GM18951 (cell line): Measurements from ENCODE around the gene DHRS3.

ENCODE experiments used
- POLR2A ChIP-seq: IDR thresholded peaks from 4 replicates; pipeline ENCODE4 v1.6.1; 2011; ENCODE audit warnings: mild to moderate bottlenecking; ENCODE audit not compliant: insufficient read length, insufficient read depth; ENCODE audit errors: extremely low read depth
- in situ Hi-C: fragments of 300-500 bp; cut with MboI; formaldehyde crosslinking; loops from one replicate; pipeline ENCODE4 v1.12.0; 2022; ENCODE audit warnings: low sequenced_read_pairs, mixed read lengths, inconsistent platforms; ENCODE audit not compliant: unreplicated experiment

DHRS3 gene

GRCh38 chr1:12584900-12585525 lies 33.0 kb downstream of the DHRS3 start:
- in situ Hi-C loops: no loop called here

DNA sequence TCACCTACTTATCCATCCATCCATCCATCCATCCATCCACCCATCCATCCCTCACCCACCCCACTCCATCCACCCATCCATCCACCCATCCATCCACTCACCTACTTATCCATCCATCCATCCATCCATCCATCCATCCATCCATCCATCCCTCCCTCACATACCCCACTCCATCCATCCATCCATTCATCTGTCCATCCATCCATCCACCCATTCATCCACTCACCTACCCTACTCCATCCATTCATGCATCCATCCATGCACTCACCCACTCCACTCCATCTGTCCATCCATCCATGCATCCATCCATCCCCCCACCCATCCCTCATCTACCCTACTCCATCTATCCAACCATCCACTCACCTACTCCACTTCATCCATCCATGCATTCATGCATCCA lies 34.5 kb downstream of the DHRS3 start:
- in situ Hi-C loops: no loop called here
- TF ChIP-seq POLR2A: no peak

More at GRCh38 chr1:12584900-12585525, 33.0 kb downstream of the DHRS3 start:
- TF ChIP-seq POLR2A: no peak

DNA sequence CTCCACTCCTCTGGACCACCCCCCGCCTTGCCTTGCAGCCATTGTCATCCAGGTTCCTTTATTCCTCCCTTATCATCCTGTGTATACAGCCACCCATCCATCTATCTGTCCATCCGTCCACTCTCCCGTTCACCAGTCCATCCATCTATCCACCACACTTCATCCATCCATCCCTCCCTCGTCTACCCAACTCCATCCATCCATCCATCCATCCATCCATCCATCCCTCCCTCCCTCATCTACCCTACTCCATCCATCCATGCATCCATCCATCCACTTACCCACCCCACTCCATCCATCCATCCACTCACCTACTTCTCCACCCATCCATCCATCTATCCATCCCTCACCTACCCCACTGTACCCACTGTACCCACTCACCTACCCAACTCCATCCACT lies 35.4 kb downstream of the DHRS3 start:
- TF ChIP-seq POLR2A: no peak
- in situ Hi-C loops: no loop called here

DNA sequence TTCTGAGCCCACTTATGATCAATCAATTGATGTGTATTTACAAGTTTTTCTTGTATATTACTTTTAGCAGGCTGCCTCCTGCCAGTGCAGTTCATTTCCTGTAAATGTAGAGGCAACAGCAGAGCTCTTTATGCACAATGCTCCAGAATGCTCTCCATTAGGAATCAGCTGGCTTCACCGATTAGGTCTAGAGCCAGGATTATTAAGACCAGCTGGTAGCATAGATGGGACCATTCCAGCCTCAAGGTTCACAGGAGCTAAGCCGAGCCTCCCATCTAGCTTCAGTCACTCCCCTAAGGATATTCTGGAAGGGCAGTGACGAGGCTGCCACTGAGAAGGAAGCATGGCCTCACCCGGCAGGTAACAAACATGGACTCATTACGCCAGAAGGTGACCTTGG lies 36.8 kb downstream of the DHRS3 start:
- in situ Hi-C loops: no loop called here
- TF ChIP-seq POLR2A: no peak

- in situ Hi-C loops: no loop called here
- TF ChIP-seq POLR2A: no peak
These were observed 37.7 kb downstream of the DHRS3 start for GRCh38 chr1:12580054-12580887.

GRCh38 chr1:12578860-12579422 lies 39.1 kb downstream of the DHRS3 start:
- in situ Hi-C loops: no loop called here
- TF ChIP-seq POLR2A: no peak

GRCh38 chr1:12577020-12577419 lies 41.0 kb downstream of the DHRS3 start:
- in situ Hi-C loops: no loop called here
- TF ChIP-seq POLR2A: no peak

- no peak for TF ChIP-seq POLR2A
- in situ Hi-C loops: no loop called here
These were observed 43.3 kb downstream of the DHRS3 start for GRCh38 chr1:12574757-12575139.

GRCh38 chr1:12573015-12573825 lies 44.8 kb downstream of the DHRS3 start:
- no peak for TF ChIP-seq POLR2A
- in situ Hi-C loops: no loop called here

DNA sequence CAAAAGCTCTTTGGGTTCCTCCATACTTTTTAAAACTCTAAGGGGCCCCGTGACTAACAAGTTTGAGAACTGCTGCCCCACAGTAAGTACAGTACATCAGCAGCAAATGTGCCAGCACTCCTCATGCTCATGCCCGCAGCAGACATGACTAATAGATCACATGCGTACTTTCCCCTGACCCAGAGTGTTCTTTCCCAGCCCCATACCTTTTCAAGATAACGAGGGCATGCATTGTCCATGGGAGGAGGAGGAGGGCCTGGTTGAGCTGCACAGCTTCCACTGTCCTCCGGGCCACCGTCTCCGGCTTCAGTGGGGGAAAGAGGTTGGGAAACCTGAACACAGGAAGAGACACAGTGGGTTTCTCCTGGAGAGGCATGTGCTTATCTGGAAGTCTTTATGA lies 45.5 kb downstream of the DHRS3 start:
- in situ Hi-C loops: no loop called here
- no peak for TF ChIP-seq POLR2A

- in situ Hi-C loops: no loop called here
- TF ChIP-seq POLR2A: no peak
These were observed 47.7 kb downstream of the DHRS3 start for GRCh38 chr1:12570291-12570690.

GRCh38 chr1:12568009-12568767 lies 49.8 kb downstream of the DHRS3 start:
- in situ Hi-C loops: no loop called here
- TF ChIP-seq POLR2A: no peak
